Measurements from ENCODE around the gene CEP120.
"Not testable (repeated sequence)": the region's sequence is repeated elsewhere in the genome, so short reads cannot be mapped to it uniquely, and the experiment has no call there.

Gene CEP120

DNA sequence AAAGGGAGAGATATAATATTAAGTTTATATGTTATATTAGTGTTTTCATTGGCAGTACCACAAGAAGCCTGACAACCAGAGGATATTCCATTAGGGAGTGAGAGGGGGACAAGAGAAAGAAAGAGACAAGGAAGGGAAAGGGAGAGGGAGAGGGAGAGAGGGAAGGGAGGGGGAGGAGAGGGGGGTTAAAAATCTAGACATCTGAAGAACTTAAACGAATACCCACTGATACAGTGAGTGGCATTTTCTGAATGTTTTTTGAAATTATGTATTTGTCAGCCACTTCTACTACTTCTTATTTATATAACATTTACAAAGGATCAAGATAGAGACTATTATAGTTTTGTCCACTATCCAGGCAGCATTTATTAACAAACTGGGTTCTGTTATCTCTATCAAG lies 11.6 kb upstream of the CEP120 start:
- no peaks in the 10 kb centered on the region for H3K9me3 ChIP-seq (replicated peaks in 1 of 2; ENCODE audit: control insufficient read depth in 2 of 2, insufficient read depth in 1 of 2, low read depth in 1 of 2, low read length in 2 of 2)
- H3K79me1 ChIP-seq (ENCODE audit: low read depth, low read length), result no peaks in the 10 kb centered on the region
- H4K8ac ChIP-seq (ENCODE audit: low read depth, low read length), result no peak overlapping the region
- no peaks in the 10 kb centered on the region for H3K36me3 ChIP-seq (replicated peaks in 1 of 2; ENCODE audit: control insufficient read depth in 2 of 2, insufficient read depth in 2 of 2, low read length in 2 of 2)
- no peak overlapping the region for H2BK15ac ChIP-seq (ENCODE audit: low read length)
- H3K4me2 ChIP-seq (ENCODE audit: insufficient read depth, low read length, poor library complexity, severe bottlenecking), result no peak overlapping the region
- H3K23ac ChIP-seq (ENCODE audit: low read depth, low read length, poor library complexity), result no peak overlapping the region
- H2BK120ac ChIP-seq (ENCODE audit: low read depth, low read length), result no peak overlapping the region
- WGBS, 2 donors (ENCODE audit: extremely low coverage in 2 of 2, insufficient read length in 2 of 2, insufficient replicate concordance in 1 of 2), result no CpG with 5 or more reads among the region's 1 CpG
- no peak overlapping the region for H3K4me3 ChIP-seq (ENCODE audit: low read length in 2 of 2)
- H3K9ac ChIP-seq (ENCODE audit: low read depth, low read length, poor library complexity), result no peak overlapping the region
- no peak overlapping the region for H2AFZ ChIP-seq (ENCODE audit: low read length)
- no peak for DNase-seq (ENCODE audit: low spot score)
- H3K27me3 ChIP-seq (ENCODE audit: control insufficient read depth in 3 of 3, insufficient read depth in 3 of 3, low read depth in 1 of 3, low read length in 3 of 3), result no peaks in the 10 kb centered on the region
- H3K4ac ChIP-seq (ENCODE audit: low read length), result no peak overlapping the region
- no peak overlapping the region for H2AK5ac ChIP-seq (ENCODE audit: low read depth, low read length)
- H2BK12ac ChIP-seq (ENCODE audit: low read length), result no peak overlapping the region
- H3K27ac ChIP-seq (replicated peaks; ENCODE audit: low read length), result no peak overlapping the region
- H4K91ac ChIP-seq (ENCODE audit: low read depth, low read length, poor library complexity), result no peak overlapping the region
- H3K18ac ChIP-seq (ENCODE audit: low read length), result no peak overlapping the region
- no peak overlapping the region for H2BK5ac ChIP-seq (ENCODE audit: low read length)
- H3K14ac ChIP-seq (ENCODE audit: low read length), result no peak overlapping the region
- no peaks in the 10 kb centered on the region for H3K4me1 ChIP-seq (ENCODE audit: control insufficient read depth in 2 of 2, insufficient read depth in 1 of 2, low read depth in 1 of 2, low read length in 2 of 2)

GRCh38 chr5:123433596-123433995 lies 10.4 kb upstream of the CEP120 start:
- Histone ChIP-seq H3K9me3 (replicated peaks in 1 of 2; ENCODE audit: control insufficient read depth in 2 of 2, insufficient read depth in 1 of 2, low read depth in 1 of 2, low read length in 2 of 2) (no peaks in the 10 kb centered on the region), H3K79me1 (ENCODE audit: low read depth, low read length) (no peaks in the 10 kb centered on the region), H3K4me1 (ENCODE audit: control insufficient read depth in 2 of 2, insufficient read depth in 1 of 2, low read depth in 1 of 2, low read length in 2 of 2) (no peaks in the 10 kb centered on the region), H3K27me3 (ENCODE audit: control insufficient read depth in 3 of 3, insufficient read depth in 3 of 3, low read depth in 1 of 3, low read length in 3 of 3) (no peaks in the 10 kb centered on the region), H3K4me3 (ENCODE audit: low read length in 2 of 2) (no peak overlapping the region), H3K23ac (ENCODE audit: low read depth, low read length, poor library complexity) (no peak overlapping the region), H2BK15ac (ENCODE audit: low read length) (no peak overlapping the region), H2BK120ac (ENCODE audit: low read depth, low read length) (no peak overlapping the region), H3K9ac (ENCODE audit: low read depth, low read length, poor library complexity) (no peak overlapping the region), H3K4ac (ENCODE audit: low read length) (no peak overlapping the region), H2AFZ (ENCODE audit: low read length) (no peak overlapping the region), H2BK12ac (ENCODE audit: low read length) (no peak overlapping the region), H3K36me3 (replicated peaks in 1 of 2; ENCODE audit: control insufficient read depth in 2 of 2, insufficient read depth in 2 of 2, low read length in 2 of 2) (no peaks in the 10 kb centered on the region), H4K8ac (ENCODE audit: low read depth, low read length) (no peak overlapping the region), H3K27ac (replicated peaks; ENCODE audit: low read length) (no peak overlapping the region), H4K91ac (ENCODE audit: low read depth, low read length, poor library complexity) (no peak overlapping the region), H3K14ac (ENCODE audit: low read length) (no peak overlapping the region), H2BK5ac (ENCODE audit: low read length) (no peak overlapping the region), H3K4me2 (ENCODE audit: insufficient read depth, low read length, poor library complexity, severe bottlenecking) (no peak overlapping the region), H2AK5ac (ENCODE audit: low read depth, low read length) (no peak overlapping the region), H3K18ac (ENCODE audit: low read length) (no peak overlapping the region)
- WGBS, 2 donors (ENCODE audit: extremely low coverage in 2 of 2, insufficient read length in 2 of 2, insufficient replicate concordance in 1 of 2), result no CpG with 5 or more reads among the region's 2 CpGs
- DNase-seq (ENCODE audit: low spot score), result no peak

GRCh38 chr5:123430441-123430840 lies 7.2 kb upstream of the CEP120 start:
- not testable (repeated sequence) for H3K9ac ChIP-seq (ENCODE audit: low read depth, low read length, poor library complexity); H3K18ac ChIP-seq (ENCODE audit: low read length); H4K91ac ChIP-seq (ENCODE audit: low read depth, low read length, poor library complexity); DNase-seq (ENCODE audit: low spot score); H3K4ac ChIP-seq (ENCODE audit: low read length); H2AFZ ChIP-seq (ENCODE audit: low read length); H2BK5ac ChIP-seq (ENCODE audit: low read length); H3K36me3 ChIP-seq (replicated peaks in 1 of 2; ENCODE audit: control insufficient read depth in 2 of 2, insufficient read depth in 2 of 2, low read length in 2 of 2); H2BK15ac ChIP-seq (ENCODE audit: low read length); H4K8ac ChIP-seq (ENCODE audit: low read depth, low read length); H2AK5ac ChIP-seq (ENCODE audit: low read depth, low read length); H2BK120ac ChIP-seq (ENCODE audit: low read depth, low read length); H3K4me1 ChIP-seq (ENCODE audit: control insufficient read depth in 2 of 2, insufficient read depth in 1 of 2, low read depth in 1 of 2, low read length in 2 of 2); H3K27me3 ChIP-seq (ENCODE audit: control insufficient read depth in 3 of 3, insufficient read depth in 3 of 3, low read depth in 1 of 3, low read length in 3 of 3); H3K27ac ChIP-seq (replicated peaks; ENCODE audit: low read length); H3K4me2 ChIP-seq (ENCODE audit: insufficient read depth, low read length, poor library complexity, severe bottlenecking); H3K14ac ChIP-seq (ENCODE audit: low read length); H3K4me3 ChIP-seq (ENCODE audit: low read length in 2 of 2); H3K79me1 ChIP-seq (ENCODE audit: low read depth, low read length); H3K9me3 ChIP-seq (replicated peaks in 1 of 2; ENCODE audit: control insufficient read depth in 2 of 2, insufficient read depth in 1 of 2, low read depth in 1 of 2, low read length in 2 of 2); H3K23ac ChIP-seq (ENCODE audit: low read depth, low read length, poor library complexity); H2BK12ac ChIP-seq (ENCODE audit: low read length)
- no CpG with 5 or more reads among the region's 32 CpGs for WGBS, 2 donors (ENCODE audit: extremely low coverage in 2 of 2, insufficient read length in 2 of 2, insufficient replicate concordance in 1 of 2)

- no peak overlapping the region for H3K18ac ChIP-seq (ENCODE audit: low read length)
- no peak overlapping the region for H3K4me2 ChIP-seq (ENCODE audit: insufficient read depth, low read length, poor library complexity, severe bottlenecking)
- no peaks in the 10 kb centered on the region for H3K36me3 ChIP-seq (replicated peaks in 1 of 2; ENCODE audit: control insufficient read depth in 2 of 2, insufficient read depth in 2 of 2, low read length in 2 of 2)
- H3K4me3 ChIP-seq (ENCODE audit: low read length in 2 of 2), result no peak overlapping the region
- H3K23ac ChIP-seq (ENCODE audit: low read depth, low read length, poor library complexity), result no peak overlapping the region
- no peak for DNase-seq (ENCODE audit: low spot score)
- H3K27ac ChIP-seq (replicated peaks; ENCODE audit: low read length), result no peak overlapping the region
- H2AK5ac ChIP-seq (ENCODE audit: low read depth, low read length), result no peak overlapping the region
- no CpG with 5 or more reads among the region's 2 CpGs for WGBS, 2 donors (ENCODE audit: extremely low coverage in 2 of 2, insufficient read length in 2 of 2, insufficient replicate concordance in 1 of 2)
- no peak overlapping the region for H2BK120ac ChIP-seq (ENCODE audit: low read depth, low read length)
- no peaks in the 10 kb centered on the region for H3K27me3 ChIP-seq (ENCODE audit: control insufficient read depth in 3 of 3, insufficient read depth in 3 of 3, low read depth in 1 of 3, low read length in 3 of 3)
- H4K8ac ChIP-seq (ENCODE audit: low read depth, low read length), result no peak overlapping the region
- H2BK12ac ChIP-seq (ENCODE audit: low read length), result no peak overlapping the region
- no peaks in the 10 kb centered on the region for H3K9me3 ChIP-seq (replicated peaks in 1 of 2; ENCODE audit: control insufficient read depth in 2 of 2, insufficient read depth in 1 of 2, low read depth in 1 of 2, low read length in 2 of 2)
- no peak overlapping the region for H2AFZ ChIP-seq (ENCODE audit: low read length)
- H3K4ac ChIP-seq (ENCODE audit: low read length), result no peak overlapping the region
- H4K91ac ChIP-seq (ENCODE audit: low read depth, low read length, poor library complexity), result no peak overlapping the region
- H3K4me1 ChIP-seq (ENCODE audit: control insufficient read depth in 2 of 2, insufficient read depth in 1 of 2, low read depth in 1 of 2, low read length in 2 of 2), result no peaks in the 10 kb centered on the region
- no peaks in the 10 kb centered on the region for H3K79me1 ChIP-seq (ENCODE audit: low read depth, low read length)
- H2BK15ac ChIP-seq (ENCODE audit: low read length), result no peak overlapping the region
- no peak overlapping the region for H3K9ac ChIP-seq (ENCODE audit: low read depth, low read length, poor library complexity)
- H2BK5ac ChIP-seq (ENCODE audit: low read length), result no peak overlapping the region
- no peak overlapping the region for H3K14ac ChIP-seq (ENCODE audit: low read length)
Observed at GRCh38 chr5:123429993-123430392, 6.8 kb upstream of the CEP120 start.

All from neuronal stem cell (in vitro differentiated cells).